Endometrial microvascular endothelial cells (primary cell): ENCODE results near the gene CYP27A1. TPM values are rescaled to one million over a fixed set of nuclear protein-coding genes. Genes with fewer than 3 reads are reported as not detected.

Source experiments
- in situ Hi-C: cut with HindIII; loops from 2 replicates; pipeline ENCODE4 v1.10.0; 2017; ENCODE audit warnings: low sequenced_read_pairs, low pct_unique_long_range_greater_than_20kb; ENCODE audit errors: inconsistent ontology term
- total RNA-seq: library from RNA; depleted of rRNA; stranded (reverse); fragments of >200 nt; gene quantifications from one replicate; pipeline ENCODE4 v1.2.3, GENCODE V29; 2015; ENCODE audit errors: inconsistent ontology term

Gene CYP27A1
- total RNA-seq = 5.9 TPM

- in situ Hi-C loops = no loop called here
Observed at GRCh38 chr2:218781691-218782527, at the start of gene CYP27A1. TSS of gene CYP27A1 (plus strand) at chr2:218782147. CDS start at chr2:218782183, 36 bp downstream.

- in situ Hi-C loops = no loop called here
Observed at GRCh38 chr2:218732761-218733158, 49.2 kb upstream of the CYP27A1 start.

DNA sequence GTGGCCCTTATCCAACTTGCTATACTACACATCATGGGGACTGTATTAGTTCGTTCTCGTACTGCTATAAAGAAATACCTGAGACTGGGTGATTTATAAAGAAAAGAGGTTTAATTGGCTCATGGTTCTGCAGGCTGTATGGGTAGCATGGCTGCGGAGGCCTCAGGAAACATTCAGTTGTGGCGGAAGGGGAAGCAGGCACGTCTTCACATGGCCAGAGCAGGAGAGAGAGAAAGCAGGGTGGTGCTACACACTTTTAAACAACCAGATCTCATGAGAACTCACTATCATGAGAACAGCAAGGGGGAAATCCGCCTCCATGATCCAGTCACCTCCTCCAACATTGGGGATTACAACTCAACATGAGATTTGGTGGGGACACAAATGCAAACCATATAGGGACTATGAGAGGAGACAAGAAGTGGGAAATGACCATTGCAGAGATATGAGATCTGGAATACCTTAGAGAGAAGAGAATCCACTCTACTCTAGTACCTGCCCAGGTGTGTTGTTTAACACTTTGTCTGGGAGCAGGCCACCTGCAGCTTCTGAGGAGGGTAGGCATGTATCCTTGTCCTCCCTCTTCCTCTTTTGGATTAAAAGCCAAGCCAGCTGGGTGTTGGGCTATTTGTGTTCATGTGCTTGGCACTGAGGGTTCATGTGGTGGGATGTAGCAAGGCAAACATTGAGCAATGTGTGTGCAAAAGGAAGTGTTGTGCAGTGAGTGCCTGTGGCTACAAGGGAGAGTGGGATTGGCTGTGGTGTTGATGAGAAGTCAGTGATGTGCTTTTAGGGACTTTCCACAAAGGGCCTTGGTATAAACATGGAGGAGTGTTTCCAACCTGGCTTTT lies 48.6 kb upstream of the CYP27A1 start:
- in situ Hi-C loops = no loop called here

DNA sequence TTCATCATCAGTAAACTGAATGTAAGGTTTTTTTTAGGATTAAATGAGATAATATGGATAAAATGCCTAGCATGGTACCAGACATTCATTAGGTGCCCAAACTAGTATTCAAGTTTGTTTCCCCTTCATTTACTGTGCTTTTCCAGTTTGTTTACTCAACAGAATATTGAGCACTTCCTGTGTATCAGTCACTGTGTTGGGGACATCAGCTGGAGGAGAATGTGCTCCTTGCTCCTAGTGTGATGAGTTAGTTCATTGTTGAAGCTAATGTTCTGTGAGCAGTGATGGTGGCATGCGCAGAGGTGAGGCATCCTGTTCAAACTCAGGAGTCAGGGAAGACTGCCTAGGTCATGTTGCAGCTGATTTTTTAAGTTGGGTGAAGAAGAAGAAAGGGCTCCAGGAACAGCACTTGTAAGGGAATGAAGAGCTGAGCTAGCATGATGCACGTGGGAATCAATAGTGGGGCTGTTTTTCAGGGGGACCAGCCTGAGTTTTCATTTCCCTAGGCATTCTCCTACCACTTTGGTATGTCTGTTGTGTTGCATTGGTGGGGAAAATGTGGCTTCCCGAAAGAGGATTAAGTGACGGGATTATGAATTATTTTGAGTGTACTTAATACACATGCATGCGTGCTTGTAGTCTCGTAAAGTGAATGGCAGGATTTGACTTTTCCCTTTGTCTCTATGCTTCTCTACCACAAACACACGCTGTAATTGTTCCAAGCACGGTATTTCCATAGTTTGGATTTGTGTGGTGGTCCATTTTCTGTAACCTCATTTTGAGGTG lies 47.6 kb upstream of the CYP27A1 start:
- in situ Hi-C loops = no loop called here

DNA sequence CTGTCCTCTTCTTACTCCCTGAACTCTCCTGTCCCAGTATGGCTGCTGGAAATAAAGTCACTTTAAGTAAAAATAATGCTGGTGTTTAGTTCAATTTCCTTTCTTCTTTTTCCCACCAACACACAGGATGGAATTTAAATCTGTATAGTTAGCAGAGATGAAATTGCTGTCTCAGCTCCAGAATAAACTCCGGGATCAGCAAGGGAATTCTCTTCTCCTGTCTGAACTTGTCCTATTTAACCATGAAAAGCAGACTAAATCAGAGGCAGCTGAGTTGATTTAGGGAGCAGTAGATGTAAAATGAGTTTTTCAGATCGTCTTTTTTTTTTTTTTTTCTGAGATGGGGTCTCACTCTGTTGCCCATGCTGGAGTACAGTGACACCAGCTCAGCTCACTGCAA lies 45.4 kb upstream of the CYP27A1 start:
- in situ Hi-C loops = no loop called here

DNA sequence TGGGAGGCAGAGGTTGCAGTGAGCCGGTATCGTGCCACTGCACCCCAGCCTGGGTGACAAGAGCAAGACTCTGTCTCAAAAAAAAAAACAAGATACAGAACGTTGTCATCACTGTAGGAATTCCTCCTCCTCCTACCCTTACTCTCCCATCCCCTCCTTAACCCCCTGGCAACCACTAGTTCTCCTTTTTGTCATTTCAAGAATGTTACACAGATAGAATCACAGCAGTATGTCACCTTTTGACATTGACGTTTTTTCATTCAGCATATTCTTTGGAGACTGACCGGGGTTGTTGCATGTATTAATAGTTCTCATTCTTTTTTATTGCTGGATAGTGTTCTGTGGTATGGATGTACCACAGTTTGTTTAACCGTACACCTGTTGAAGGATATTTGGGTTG lies 38.9 kb upstream of the CYP27A1 start:
- in situ Hi-C loops = no loop called here

- in situ Hi-C loops = no loop called here
Observed at GRCh38 chr2:218744615-218745014, 37.3 kb upstream of the CYP27A1 start.

DNA sequence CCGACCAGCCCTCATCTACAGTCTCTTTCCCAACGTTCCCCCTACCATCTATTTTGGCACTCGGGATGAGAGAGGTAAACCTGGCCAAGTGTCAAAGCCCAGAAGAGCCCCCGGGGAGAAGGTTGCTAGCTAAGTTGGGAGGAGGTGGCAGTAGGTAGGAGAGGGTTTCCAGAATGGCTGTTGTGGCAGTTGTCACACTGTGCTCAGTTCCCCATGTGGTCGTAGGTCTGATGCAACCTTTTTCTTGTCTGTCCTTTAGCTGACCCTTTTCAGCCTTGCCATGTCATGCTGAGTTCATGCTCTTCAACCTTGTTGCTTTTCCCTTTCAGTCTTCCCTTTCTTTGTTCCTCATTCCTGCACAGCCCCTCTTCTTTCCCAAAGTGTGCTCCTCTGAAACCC lies 36.8 kb upstream of the CYP27A1 start:
- in situ Hi-C loops = no loop called here

- in situ Hi-C loops = no loop called here
Observed at GRCh38 chr2:218745559-218746469, 36.1 kb upstream of the CYP27A1 start.

DNA sequence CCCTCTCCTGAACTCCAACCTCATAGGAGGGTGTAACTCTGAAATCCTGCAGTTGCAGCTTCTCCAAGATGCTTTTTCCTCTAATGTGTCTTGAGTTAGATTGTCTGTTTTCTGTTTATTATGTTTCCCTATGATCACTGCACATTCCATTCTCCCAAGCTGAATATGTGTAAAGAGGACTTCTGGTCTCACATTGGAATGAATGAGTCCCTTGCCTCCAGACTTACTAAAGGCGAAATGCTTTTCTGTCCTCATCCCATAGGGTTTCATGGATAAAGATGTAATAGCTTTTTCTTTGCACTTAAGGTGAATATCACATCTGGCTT lies 35.5 kb upstream of the CYP27A1 start:
- in situ Hi-C loops = no loop called here

GRCh38 chr2:218746960-218747359 lies 35.0 kb upstream of the CYP27A1 start:
- in situ Hi-C loops = no loop called here

GRCh38 chr2:218748741-218749441 lies 33.1 kb upstream of the CYP27A1 start:
- in situ Hi-C loops = no loop called here

DNA sequence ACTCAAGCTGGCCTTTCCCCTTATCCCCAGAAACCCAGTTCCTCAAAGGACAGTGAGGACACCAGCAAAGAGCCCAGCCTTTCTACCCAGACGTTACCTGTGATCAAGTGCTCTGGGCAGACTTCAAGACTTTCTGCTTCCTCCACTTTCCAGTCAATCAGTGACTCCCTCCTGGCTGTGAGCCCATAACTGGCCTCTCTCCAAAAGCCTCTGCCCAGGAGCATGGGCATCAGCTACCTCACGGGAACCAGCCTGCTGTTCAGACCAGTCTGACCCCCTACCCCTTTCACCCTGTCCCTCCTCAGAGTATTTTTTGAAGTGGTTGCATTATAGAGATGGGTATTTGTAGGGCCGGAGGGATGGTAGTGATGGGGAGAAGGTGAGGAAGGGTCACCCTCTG lies 27.7 kb upstream of the CYP27A1 start:
- in situ Hi-C loops = no loop called here

DNA sequence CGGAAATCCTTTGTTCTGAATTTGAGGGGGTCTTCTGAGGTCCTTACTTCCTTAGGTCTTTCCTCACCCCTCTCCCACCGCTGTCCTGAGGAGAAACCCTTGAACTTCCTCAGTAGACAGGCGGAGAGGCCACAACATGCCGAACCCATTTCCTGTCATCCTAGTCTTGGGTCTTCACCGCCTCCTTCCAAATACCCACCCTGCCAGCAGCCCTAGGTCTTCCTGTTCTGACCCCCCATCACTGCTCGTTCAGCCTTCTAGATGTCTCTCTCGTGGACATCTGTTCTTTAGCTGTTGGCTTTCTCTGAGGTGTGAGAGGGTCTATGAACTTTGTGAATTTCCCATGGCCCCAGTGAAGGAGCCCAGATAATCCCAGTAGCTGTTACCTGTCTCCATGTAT lies 27.2 kb upstream of the CYP27A1 start:
- in situ Hi-C loops = no loop called here

DNA sequence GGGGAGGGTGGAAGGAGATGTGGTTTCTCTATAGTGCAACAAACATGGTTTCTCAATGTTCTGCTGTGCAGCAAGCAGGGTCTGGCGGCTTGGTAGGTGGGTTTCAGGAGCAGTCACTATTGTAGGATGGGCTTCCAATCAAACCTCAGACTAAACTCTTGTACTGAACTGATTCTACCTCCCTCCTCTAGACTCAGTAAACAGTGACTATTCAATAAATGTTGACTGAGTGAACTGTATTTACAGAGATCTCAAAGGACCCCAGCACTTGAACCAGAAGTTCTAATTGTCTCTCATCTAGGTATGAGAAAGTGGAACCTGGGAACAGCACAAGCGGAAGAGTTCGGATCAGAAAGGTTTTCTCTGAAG lies 26.8 kb upstream of the CYP27A1 start:
- in situ Hi-C loops = no loop called here

DNA sequence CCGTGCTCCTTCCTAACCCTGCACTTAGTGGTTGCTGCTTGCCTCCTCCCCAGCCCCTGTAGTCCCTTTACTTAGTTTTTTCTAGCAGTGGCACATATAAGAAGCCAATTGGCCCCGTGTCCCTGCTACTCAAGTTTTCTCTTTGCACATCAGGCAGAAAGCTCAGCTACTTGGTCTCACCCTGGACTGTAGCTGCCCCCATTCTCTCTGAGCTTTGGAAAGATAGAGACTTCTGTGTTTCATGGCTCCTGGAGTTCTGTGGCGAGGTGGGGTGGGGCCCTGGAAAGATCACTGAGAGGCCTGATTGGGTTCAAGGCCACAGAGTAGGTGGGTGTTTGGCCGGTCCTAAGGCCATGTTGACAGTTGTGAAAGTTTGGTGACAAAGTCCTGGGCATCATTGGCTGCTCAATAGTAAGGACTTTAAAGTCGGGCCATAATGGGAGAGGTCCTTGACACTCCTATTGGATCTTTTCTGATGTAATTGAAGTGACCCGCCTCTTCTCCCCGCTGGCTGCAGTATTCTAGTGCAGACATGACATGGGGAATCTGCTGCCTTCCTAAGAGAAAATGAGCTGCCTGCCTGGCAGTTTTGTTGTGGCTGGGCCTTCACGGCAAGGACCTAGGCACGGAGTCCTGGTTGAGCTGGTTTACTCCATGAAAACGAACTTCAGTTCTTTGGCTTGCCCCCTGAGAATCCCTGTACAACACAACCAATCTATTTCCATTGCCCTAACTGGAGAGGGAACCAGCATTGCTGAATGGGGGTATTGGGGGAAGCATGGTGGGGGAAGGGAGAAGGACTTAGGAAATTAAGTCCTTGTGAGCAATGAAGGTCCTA lies 26.2 kb upstream of the CYP27A1 start:
- in situ Hi-C loops = no loop called here
